Heart left ventricle (tissue), 13 donors: ENCODE data around the gene GALK2.

ENCODE experiments used
- CTCF ChIP-seq, 12 donors: fragments of 200-600 bp; sonication (generic) in 4 of 12; IDR thresholded peaks; one replicate each; pipeline versions ENCODE4 v1.5.0 to v1.8.0; 2018 to 2022; ENCODE audit warnings: antibody characterized with exemption in 12 of 12, mild to moderate bottlenecking in 5 of 12
- POLR2A ChIP-seq, 2 donors: fragments of 450-650 bp; IDR thresholded peaks; one replicate each; pipeline ENCODE4 v1.6.1; 2017; ENCODE audit warnings: antibody characterized with exemption in 2 of 2, mild to moderate bottlenecking in 2 of 2, moderate library complexity in 2 of 2
- donor health status: ischemic (EF 13 %, LVEDD 7.1; RV severe dilation, severe dysfunction).
- donor health status: DM: no; HTN: yes; CAD: no.
- donor health status: DM: no; HTN: no; CAD: no.
- donor health status: ischemic (EF 25% LVEDD 6.9; RV normal size, moderate dysfunction).
- donor health status: ischemic (EF 25% LVEDD 5.7; RV mildly dilated, moderate dysfunction).
- donor health status: ischemic (EF 35%, LVEDD 5.7; RV mildly dilated, moderate dysfunction).
- donor health status: nonischemic (EF 11% LVEDD 7.7; RV severe dilation, severe dysfunction).
- donor health status: DM: yes; HTN: yes; CAD: no.
- donor health status: PGD.
- donor health status: ischemic (EF 29% LVEDD 5.4; RV normal size, mild dysfunction).
- donor health status: nonischemic (EF 23%, LVEDD 6.1; RV moderate dilation, normal function).

- TF ChIP-seq CTCF (IDR thresholded peaks at IDR 0.05) (no peak), POLR2A (IDR thresholded peaks at IDR 0.05) (no peak)
Measured at GRCh38 chr15:49248291-49248690, 78.2 kb downstream of the GALK2 start.
